NOMO-1 (cell line): ENCODE measurements around the gene GARIN5B.
A peak's percentile ranks its signal among the peaks of the same experiment; 100 is the strongest.
"Not testable (repeated sequence)": the region's sequence is repeated elsewhere in the genome, so short reads cannot be mapped to it uniquely, and the experiment has no call there.

ENCODE experiments used
- DNase-seq, 2 experiments: peaks; one replicate each; lab custom pipeline; 2025; ENCODE audit not compliant: unreplicated experiment in 2 of 2; lab: John Stamatoyannopoulos, UW

The GARIN5B gene

DNA sequence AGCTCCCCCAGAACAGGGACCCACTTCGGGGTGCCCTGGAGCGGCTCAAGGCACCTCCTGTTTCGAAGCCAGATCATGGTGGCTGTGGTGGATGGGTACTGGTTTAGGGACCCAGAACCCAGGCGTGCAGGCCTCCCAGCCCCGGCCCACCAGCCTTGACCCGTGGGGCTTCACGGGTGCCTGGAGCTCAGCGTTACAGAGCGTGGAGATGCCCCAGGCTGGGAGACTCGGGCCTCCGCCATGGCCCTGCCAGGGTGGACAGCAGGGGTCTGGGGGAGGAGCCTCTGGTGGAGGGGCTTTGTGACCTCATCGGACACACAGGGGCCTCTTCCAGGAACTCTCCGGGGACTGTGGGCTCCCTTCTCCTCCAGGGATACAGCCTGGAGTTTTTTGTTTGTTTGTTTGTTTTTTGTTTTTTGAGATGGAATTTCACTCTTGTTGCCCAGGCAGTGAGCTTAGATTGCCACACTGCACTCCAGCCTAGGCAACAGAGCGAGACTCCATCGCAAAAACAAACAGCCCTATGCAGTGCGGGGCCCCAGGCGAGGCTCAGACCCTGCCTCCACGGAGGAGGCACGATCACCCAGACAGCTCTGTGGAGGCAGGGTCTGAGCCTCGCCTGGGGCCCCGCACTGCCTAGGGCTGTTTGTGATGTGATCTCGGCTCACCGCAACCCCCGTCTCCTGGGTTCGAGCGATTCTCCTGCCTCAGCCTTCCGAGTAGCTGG, at the start of gene GARIN5B:
GARIN5B (minus strand) TSS at position 271 of the 727 bp plus-strand sequence; CDS start at position 77, 194 bp downstream.
- no peak for DNase-seq

DNA sequence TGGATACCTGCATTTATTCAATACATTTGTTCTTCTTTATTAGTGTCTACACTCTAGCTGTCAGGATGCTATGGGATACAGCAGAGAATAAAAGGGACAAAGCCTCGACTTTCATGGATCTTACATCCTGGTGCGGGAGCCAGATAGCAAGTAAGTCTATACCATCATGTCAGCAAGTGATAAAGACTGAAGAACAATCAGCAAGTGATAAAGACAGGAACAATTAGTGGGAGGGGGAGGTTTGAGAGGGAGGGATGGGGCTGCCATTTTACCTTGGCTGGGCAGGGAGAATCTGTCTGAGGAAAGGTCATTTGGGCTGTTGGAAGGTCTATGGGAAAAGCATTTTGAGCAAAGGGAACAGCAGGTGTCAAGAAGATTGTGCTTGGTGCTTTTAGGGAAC, 47.1 kb upstream of the GARIN5B start:
- no peak for DNase-seq

DNA sequence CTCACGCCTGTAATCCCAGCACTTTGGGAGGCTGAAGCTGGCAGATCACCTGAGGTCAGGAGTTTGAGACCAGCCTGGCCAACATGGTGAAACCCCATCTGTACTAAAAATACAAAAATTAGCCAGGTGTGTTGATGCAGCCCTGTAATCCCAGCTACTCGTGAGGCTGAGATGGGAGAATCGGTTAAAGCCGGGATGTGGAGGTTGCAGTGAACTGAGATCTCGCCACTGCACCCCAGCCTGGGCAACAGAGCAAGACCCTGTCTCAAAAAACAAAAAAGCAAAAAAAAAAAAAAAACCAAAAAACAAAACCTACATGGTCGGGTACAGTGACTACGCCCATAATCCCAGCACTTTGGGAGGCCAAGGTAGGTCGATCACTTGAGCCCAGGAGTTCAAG, 46.1 kb upstream of the GARIN5B start:
- not testable (repeated sequence) for DNase-seq

DNA sequence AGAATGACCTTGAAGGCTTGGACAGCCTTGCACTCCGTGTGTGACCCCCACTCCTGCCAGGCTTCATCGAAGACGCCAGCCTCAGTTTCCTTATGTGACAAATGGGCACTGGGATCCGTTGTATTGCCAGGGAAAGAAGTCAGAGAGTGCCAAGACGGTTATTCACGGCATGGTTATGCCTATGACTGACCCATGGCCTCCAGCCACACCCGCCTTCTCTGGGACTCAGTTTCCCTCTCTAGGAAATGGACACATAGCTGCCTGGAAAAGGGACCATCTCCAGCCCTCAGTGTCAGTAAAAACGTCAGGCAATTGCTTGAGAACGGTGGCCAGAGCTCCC, 45.4 kb upstream of the GARIN5B start:
- DNase-seq: no peak

DNA sequence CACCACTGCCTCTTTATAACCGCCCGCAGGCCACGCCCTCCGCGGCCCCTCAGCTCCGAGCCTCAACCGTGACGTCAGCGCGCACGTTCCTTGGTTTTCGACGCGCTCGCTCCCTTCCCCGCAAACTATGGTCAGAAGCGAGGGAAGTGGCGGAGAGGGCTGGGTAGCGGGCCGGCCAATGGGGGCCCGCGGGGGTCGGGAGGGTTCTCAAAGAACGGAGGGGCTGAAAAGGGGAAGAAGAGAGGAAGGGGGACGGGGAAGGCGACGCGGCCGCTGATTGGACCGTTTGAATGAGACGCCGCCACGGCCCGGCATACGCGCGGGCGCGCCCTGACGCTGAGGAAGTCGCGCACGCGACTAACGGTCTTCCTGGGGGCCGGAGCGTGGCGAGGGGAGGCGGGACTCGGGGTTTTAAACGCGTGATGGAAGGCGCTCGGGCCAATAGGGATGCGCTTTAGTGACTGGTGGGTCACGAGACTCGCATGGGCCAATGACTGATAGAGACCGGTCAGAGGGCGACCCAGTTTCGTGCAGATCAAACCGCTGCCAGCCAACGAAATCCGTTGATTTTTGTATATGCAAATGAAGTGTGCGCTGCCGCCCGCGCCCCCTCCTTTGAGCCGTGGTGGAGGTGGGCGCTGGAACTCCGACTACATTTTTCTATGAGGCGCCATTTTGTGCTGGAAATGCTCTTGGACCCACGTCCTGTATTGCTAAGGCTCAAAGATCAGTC, 44.9 kb upstream of the GARIN5B start:
- DNase-seq: peak; percentile 99

DNA sequence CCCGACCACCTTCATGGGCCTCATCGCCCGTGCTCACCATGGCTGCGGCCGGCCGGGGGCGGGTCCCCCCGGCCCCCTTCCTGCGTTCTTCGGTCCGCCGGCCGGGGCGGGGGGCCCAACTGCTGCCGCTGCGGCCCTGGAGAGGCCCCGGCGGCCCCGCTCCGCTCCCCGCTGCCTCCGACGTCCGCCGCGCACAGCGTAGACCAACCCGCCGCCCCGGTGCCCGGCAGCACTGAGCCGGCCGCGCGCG, 44.4 kb upstream of the GARIN5B start, which contains the start of gene UBE2S:
UBE2S (minus strand) TSS at position 239 of the 250 bp plus-strand sequence; CDS start at position 40, 199 bp downstream.
- not testable (repeated sequence) for DNase-seq

DNA sequence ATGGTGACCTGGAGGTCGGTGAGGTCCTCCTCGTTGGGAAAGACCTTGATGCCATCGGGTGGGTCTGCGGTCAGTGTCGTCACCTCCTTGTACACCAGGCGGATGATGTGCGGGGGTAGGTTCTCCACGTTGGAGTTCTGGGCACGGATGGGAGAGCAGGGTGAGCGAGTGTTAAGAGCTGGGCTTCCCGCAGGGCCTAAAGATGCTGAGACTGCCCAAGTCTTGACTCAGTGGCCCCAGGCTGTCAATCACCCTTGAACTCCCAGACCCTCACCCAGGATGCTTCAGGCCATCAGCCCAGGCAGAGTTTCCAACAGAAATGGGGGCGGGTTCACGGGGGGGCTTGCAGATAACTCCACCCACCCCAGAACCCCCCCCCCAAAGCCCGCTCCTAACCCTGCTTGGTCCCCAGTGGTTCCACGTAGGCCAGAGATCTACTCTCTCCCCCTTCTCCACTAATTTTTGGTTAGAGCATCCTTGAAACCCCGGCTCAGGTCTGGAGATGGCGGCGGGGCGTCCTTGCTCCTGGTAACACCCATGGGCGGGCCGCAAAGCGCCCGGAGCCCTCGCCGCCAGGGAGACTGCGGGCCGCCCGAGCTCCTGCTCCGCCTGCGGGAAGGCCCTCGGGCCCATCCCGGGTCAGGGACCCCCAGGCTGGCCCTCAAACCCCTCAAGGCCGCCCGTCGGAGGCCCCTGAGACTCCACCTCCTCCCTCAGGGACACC, 43.9 kb upstream of the GARIN5B start:
- DNase-seq: peak in 1 of 2 experiments; percentile 22

DNA sequence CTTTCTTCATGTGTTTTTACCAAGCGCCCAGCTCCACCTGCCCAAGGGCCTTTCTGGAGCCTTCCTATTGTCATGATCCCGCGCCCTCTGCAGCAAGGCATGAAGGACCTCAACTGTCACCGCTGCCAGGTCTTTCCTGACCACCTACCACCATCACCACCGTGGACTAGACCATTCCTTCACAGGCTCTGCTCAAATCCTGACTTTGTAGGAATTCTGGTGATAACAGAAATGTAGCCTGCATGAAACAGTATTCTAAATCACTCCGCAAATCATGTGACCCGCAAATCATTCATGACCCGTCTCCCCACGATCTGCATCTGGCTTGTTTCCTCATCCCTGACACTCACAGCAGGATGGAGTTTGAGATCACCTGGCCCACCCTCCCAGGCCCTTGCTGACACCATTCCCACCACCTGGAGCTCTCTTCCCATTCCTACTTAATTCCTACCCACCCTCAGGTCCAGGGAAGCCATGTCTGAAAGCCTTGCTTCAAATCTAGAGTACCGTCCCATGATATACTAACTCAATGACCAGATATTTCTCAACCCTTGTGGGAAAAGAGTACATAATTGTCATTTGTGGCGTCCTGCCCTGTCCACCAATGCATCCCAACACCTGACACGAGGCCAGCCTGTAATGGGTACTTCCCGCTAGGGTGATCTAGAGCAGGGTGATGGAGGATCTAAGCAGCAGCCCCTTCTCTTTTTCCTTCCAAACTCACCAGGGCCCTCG, 43.2 kb upstream of the GARIN5B start:
- peak in 1 of 2 experiments; percentile 36 for DNase-seq

DNA sequence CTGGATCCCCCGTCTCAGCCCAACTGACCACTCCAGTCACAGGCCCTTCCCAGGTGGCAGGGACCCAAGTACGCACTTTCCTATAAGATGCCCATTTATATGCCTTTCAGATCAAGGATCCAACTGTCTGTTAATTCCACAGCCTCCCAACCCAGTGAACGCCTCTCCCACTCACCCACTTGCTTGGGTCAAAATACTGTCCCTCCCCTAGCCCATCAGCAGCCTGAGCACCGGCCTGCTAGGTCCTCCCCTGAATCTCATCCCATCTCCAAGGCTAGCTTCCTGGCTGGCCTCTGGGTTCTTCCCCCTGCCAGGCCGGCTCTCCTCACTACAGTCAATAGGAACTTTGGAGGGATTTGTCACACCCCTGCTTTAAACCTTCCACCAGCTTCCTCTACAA, 42.6 kb upstream of the GARIN5B start:
- DNase-seq: no peak

DNA sequence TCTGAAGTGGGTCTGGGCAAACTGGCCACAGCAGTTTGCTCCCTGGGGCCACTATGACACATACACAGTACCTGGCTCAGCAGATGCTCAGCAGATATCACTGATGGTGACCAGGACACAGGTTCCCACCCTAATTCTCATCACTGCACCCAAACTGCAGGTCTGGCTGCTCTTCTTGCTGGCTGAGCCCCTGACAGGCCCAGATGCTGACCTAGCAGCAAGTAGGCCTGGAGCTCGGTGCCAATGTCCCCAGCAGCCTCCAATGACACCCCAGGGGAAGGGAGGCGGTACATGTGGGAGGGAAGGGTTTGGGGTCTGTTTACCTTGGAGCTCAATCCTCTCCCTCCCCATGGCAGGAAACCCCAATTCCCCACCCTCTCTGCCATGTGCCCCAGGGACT, 39.4 kb upstream of the GARIN5B start:
- no peak for DNase-seq

DNA sequence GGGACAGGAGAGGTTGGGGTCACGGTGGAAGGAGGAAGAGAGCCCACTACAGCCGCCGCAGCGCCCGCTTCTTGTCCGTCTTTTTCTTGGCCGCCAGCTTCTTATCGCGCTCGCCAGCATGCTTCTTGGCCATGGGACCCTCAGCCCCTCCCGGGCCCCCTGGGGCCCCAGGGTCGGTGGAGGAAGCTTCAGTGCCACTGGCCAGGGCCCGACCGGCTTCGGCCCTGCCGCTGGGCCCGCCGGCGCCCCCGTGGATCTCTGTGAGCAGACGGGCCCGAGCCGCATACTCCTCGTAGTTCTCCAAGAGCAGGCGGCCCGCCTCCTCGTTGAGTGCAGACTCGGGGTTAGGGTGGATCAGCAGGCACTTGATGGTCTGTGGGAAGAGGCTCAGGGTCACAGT, 38.3 kb upstream of the GARIN5B start:
- DNase-seq: not testable (repeated sequence)

DNA sequence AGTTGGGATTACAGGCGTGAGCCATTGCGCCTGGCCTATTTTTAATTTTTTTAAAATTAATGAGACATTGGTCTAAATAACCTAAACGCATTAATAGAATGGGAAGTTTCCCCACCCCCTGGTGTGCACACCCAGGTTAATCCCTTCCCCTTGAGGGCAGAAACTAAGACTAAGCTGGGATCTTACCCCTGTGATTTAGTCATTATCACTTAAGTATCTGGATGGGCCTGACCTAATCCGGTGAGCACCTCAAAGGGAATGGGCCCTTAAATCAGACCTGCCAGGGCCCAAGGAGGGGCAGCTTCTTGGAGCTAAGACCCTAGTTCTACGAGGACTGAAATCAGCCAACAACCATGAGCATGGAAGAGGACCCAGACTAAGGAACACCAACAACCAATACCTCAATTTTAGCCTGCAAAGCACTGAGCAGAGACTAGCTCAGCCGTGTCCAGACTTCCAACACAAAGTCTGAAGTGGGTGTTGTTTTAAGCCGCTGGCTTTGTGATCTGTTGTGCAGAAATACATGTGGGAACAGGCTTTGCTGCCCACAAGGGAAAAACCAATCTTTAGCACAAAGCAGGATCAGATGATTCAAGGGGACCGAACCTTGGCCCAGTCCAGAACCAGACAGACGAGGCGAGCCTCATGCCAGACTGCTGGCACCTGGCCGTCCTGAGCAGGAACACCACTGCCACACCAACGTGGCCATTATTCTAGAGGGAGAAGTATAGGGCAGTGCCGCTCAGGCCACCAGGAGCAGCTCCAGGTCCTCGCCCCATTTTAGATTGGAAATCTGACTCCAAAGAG, 37.4 kb upstream of the GARIN5B start:
- DNase-seq: no peak

DNA sequence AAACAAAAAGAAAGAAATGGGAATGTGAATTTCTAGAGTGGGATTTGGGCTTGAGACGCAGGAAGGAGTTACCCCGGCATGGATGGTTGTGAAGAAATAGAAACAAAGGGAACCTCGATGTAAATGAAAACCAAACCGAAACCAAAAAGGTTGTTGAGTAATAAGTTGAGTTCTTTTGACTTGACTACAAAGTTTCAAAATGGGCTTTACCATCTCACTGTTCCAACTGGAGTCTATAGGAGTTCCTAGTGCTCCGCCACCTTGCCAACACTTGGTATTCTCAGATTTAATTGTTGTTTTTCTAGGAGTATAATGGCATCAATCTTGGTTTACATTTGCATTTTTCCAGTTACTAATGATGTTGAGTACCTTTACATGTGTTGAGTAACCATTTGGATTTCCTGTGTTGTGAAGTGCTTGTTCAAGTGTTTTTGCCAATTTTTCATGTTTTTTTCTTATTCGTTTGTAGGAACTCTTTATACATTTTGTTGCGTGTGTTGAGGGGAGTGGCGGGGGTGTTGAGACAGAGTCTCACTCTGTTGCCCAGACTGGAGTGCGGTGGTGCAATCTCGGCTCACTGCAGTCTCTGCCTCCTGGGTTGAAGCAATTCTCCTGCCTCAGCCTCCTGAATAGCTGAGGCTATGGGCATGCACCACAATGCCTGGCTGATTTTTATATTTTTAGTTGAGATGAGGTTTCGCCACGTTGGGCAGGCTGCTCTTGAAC, 35.3 kb upstream of the GARIN5B start:
- peak; percentile 42 to 82 for DNase-seq

DNA sequence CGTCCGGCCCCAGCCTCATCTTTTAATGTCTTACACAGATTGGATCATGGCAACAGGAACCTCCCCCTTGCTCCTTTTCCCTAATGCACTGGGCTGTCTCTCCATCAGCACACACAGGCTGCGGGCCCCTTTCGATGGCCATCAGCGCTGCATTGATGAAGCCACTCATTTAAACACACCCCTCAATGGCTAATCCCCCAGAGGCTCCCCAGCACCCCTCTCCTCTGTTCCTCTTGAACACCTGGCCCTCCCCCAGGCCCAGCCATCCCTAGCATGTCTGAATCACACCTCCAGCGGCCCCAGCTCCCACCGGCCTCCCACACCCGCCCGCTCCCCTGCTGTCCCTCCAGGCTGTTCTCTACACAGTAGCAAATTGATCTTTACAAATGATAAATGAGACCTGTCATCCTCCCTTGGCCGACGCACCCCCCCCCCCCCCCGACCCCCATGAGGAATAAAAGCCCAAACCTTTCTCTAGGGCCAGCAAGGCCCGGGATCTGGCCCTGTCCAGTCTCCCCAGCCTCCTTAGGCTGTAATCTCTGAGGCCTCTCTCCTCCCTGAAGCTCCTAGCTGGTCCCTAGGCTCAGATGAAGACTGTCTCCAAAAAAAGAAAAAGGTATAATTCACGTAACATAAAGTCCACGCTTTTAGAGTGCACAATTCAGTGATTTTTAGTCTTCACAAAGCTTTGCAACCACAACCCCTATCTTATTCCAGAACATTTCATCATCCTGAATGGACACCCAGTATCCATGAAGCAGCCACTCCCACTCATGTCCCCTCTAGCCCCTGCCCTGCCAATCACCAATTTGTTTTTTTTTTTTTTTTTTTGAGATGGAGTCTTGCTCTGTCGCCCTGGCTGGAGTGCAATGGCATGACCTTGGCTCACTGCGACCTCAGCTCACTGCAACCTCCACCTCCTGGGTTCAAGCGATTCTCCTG, 30.0 kb upstream of the GARIN5B start:
- DNase-seq: no peak

DNA sequence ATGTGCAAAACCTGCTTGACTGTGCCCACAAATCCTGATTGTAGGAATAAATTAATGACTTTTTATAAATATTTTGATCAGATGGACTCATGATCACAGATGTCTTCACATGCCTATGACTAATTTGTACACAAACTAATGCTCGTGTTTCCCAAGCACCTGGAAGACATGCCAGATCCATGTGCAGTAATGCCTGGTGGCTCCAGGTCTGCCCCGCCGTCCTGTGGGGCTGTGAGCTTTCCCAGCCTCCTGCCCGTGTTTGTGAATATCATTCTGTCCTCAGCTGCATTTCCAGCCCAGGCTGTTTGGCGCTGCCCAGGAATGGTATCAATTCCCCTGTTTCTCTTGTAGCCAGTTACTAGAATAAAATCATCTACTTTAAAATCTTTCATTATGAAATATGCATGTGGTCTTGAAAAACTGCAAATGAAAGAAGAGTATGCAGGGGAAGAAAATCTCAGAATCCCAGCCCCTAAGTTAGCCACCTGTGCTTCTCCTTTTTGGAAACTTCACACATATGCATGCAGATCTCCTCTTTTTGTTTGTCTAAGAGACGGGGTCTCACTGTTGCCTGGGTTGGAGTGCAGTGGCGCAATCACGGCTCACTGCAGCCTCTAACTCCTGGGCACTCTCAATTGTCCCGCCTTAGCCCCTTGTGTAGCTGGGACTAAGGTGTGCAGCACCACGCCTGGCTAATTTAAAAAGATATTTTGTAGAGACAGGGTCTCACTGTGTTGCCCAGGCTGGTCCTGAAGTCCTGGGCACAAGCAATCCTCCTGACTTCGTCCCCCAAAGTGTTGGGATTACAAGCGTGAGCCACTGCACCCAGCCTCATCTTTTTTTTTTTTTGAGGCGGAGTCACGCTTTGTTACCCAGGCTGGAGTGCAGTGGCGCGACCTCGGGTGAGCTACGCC, 28.9 kb upstream of the GARIN5B start:
- no peak for DNase-seq

DNA sequence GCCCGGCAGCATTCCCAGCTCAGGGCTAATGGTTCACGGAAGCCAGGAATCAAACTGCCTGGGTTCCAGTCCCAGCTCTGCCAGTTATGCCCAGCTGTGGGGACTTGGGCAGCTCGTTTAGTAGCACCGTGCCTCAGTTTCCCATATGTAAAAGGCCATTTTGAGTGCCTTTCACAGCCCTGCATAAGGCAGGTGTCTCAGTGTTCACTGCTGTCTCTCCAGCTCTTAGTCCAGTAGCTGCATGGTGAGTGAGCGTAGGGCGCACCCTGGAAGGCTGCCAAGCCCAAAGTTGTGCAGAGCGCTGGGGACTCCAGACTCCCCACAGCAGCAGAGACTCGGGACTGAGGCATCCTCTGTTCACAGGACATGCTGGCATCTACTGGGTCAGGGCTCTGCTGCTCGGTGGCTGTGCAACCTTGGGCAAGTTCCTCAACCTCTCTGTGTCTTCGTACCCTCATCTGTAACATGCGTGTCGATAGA, 28.2 kb upstream of the GARIN5B start:
- DNase-seq: no peak

DNA sequence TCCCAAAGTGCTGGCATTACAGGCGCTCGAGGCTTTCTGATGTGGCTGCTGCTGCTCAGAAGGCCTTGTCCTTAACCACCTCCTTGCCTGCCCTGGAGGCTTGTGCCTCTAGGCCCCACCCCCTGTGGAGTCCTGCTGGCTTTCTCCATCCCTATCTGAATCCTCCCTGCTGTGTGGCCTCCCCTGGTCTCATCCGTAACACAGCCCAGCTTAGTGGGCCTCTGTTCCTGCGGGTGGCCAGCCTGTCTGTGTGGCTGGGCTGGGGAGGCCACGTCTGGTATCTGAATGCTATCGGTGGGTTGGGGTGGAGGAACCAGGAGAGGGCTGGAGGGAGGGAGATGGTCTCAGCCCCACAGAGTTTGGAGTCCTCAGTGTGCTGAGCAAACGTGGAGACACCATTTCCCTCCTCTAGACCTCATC, 27.4 kb upstream of the GARIN5B start:
- DNase-seq: no peak
